Activated T-cell treated with anti-CD3 and anti-CD28 coated beads for 48 hours (primary cell): ENCODE data around the gene TMEM156.

Experiments
- DNase-seq: peaks from one replicate; pipeline ENCODE4 v3.0.0-alpha.2; 2020; ENCODE audit warnings: low read depth

The TMEM156 gene

DNA sequence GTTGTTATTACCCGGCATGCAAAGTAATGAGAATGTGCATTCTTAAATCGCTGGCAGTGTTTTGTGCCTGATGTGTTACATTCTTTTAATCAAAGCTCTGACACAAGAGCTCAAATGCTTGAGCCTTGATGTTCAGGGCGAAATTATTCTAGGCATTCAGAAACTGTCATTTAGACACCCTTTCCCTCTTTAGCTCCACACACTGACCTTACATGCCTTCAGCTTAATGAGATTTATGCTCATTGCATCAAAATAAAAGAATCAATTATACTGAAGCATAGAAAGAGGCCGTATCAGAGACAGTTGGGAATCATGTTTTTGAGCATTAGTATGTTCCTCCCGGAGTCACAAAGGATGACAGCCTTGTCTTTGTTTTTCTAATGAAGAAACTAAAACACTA is 107.9 kb downstream of the TMEM156 start:
- no peak for DNase-seq

DNA sequence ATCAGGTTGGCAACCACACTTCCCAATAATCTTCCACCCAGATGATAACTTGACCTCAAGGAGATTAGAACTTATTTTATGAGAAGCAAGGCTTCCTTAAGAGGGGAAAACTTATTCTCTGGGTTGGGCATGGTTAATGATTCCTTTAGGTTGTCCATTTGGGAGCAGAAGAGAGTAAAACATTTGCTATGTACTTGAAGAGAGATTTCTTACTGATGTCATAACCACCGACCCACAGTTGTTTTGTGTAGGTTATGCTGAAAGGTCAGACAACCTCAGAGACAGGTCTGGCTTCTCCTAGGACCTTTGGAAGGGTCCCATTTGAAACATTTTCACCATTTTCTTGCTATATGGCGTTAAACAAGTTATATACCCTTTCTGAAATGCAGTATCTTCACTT is 108.5 kb downstream of the TMEM156 start:
- no peak for DNase-seq

DNA sequence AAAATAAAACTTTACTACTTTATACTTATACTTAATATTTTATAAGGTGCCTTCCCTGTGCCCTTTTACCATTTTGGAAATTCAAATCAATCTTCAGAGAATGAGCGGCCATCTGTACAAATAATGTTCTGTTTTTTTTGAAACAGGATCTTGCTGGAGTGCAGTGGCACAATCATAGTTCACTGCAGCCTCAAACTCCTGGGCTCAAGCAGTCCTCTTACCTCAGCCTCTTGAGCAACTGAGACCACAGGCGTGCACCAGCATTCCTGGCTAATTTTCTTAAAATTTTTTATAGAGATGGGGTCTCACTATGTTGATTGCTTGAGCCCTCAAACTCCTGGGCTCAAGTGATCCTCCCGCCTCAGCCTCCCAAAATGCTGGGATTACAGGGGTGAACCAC is 111.1 kb downstream of the TMEM156 start:
- no peak for DNase-seq

DNA sequence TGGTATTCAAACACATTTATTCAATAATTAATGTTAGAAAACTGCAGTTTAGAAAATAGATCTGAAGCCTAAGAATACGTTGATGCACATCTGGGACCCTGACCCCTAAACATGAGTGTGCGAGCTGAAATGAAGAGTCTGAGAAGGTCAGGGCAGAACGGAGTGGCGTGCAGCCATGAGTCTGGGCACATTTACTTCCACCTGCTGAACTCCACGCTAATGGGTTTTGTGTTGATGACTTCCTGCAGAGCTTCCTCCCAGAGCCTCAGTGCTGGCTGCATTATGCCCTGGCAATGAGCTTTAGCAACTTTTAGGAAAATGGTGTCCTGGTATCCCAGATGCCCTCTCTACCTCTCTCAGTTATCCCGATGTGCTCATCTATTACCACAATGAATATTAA is 111.5 kb downstream of the TMEM156 start:
- no peak for DNase-seq

DNA sequence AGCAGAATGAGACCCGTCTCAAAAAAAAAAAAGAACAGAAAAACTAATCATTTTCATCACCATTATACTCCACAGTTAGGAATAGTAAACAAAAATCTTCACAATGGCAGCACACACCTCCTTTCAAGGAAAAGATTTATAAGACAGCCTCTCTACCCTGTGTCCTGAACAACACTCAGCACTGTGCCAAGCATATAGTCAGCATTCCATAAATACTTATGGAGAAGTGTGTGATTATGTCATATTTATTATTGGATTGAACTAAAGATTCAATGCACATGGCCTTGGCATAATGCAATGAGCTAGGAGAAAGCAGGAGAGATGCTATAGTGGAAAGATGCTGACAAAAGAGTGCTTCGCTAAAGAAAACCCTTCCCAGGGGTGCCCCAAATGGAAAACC is 112.0 kb downstream of the TMEM156 start:
- no peak for DNase-seq

DNA sequence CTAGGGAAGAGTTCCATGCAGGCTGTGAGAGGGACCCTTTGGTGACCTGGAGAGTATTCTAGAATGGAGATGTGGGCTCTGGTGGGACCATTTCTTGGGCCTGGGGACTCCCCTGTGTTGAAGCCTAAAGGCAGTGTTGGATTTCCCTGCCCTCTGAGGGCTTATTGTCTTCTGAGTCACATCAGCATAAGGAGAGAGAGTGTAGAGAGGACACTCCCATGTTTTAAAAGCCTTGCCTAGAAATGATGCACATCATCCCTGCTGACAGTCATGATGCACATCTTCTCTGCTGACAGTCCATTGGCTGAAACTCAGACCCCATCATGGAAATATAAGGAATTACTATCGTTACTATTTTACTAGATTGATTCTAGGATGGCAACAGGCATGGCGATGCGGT is 112.7 kb downstream of the TMEM156 start:
- no peak for DNase-seq

DNA sequence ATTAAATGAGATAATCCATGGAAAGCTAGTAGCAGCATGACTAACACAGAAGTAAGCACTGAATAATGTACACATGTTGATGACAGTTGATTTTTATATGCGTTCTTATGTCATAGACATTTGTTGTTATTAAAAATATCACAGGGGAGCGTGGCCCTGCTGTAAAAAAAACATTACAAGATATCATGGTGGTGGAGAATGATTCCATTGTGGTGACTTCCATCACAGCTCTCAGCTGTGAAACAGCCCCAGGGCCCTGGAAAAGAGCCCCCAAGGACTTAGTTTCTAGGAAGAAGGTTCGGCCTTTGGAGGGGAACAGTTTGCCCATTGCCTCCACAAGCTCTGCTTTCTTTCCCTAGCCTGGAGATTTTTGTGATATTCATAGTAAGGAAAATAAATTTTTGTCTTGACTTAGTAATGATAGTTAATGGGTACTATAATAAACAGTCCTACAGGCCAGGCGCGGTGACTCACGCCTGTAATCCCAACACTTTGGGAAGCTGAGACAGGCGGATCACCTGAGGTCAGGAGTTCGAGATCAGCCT is 114.7 kb downstream of the TMEM156 start:
- DNase-seq = no peak
